Islet precursor cell (in vitro differentiated cells): ENCODE results near the gene MTA3.
A peak's percentile ranks its signal among the peaks of the same experiment; 100 is the strongest.

ENCODE experiments used
- DNase-seq: peaks from one replicate; pipeline ENCODE4 v3.0.0-alpha.2; 2018

The MTA3 gene

DNA sequence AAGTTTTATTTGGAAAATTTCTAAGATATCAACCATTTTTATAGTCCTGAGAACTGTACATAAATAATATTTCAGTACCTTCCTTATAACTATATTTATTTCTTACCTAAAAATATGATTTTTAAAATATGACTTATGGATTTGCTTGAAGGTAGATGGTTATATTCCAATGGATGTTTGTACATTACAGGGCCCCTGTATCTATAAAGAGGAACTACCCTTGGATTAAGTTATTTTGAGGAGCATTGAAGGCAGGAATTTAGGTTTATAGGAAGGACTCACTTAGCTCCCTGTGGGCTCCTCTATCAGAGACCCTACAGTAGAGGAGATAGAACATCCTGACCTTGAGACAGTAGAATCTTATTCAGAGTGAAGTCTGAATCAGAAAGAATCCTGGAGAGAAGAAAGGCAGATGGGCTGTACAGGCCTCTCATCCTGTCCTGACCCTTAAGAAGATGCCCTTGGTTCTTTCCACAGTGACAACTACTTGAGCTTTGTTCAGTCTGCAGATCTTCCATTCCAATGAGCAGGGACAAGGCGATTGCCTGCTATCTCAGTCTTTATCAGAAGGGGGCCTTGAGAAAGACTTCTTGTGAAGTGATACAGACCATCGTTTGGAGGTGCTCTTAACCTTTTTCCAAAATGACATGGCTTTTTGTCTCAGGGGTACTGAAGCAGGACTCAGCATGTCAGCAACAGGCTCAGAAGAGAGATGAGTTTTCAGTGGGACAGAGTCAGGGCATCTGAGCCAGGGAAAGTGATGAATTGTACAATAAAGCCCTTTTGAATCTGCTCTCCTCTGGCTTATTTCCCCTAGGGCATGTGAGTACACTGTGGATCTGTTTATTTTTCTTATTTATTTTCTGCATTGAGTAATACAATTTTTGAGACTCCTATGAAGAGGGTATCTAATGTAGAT, 174.6 kb downstream of the MTA3 start:
- no peak for DNase-seq

DNA sequence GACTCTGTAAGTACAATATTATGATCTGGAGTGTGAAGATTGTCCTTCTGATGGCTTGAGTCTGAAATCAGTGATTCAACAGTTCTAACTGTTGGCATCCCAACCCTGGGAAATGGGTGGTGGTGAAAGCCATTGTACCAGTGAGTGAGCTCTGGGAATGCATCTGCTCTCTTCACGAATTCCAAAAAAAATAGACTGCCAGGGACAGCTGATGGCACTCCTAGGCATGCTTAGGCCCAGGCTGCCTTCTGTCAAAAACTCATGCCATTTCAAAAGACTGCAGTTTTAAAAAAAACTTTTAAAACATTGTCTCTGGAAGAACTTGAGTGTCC, 175.2 kb downstream of the MTA3 start:
- no peak for DNase-seq

DNA sequence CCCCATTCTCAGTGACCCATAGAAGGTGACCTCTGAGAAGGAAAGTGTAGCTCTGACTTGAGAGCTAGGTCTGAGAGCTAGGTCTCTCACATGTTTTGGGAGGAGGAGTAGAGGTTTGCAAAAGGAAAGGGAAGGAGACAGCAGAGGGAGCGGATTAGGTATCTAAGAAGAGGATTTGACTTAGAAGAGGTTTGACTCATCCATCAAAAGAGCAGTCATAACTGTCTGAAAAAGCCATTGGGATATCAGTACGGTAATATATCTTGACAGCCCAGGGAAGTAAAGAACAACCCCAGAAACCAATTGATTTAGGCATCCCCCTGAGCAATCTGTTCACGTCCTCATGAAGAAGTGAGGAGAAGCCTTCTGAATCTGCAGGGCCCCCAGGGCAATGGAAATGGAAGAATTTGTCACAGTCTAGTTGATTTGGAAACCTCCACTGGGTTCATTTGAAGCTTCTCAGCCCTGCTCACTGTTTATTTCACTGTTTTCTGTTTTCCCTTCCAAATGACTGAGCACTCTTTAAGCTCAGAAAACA, 176.2 kb downstream of the MTA3 start:
- DNase-seq = no peak

DNA sequence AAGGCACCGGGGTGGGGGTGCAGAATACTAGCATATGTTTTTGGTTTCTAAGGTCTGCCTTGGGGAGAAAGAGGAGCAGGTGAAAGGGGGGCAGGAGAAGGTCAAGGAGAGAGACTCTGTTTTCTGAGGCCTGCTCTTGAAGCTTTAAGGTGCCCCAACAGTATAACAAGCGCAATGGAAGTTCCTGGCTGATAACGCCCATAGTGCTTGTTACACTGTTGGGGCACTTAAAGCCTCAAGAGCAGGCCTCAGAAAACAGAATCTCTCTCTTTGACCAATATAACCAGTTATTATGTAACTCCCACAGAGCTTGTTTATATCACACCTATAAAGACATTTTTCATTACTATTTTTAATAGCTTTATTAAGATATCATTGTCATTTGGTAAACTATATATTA, 179.0 kb downstream of the MTA3 start:
- DNase-seq = no peak

DNA sequence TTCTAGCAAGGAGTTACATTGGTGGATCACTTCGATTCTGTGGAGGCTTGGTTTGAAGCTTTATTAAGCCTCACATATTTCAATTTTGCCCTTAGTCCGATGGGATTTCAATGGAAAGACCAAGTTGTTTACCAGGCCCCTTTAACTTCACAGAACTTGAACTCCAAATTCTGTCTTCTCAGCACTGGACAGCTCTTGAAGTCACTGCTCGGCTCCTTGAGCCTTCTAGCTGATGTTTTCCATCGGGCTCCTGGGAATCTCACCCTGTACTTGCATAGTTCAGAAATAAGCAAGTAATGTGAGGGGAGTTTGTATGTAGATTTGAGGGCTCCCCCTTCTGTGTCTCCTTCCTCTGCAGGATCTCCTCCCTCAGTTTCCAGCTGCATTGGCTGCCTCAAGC, 180.4 kb downstream of the MTA3 start:
- DNase-seq = no peak

DNA sequence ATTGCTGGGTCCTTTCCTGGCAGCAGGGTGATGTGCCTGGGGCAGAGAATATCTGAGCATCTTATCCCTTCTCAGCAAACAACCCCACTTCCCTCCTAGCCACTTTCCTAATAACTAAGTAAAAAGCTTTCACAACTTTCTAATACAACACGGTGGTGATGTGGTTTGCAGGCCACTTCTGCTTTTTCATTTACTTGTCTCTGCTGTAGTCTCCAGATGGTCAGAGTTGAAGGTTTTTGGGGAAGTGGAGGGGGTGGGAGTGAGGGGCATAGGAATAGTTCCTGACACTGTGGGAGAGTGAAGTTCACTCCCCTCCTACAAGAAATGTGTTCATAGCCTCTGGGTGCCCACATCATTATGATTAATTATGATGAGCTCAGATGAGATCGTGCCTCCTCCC, 183.9 kb downstream of the MTA3 start:
- no peak for DNase-seq

DNA sequence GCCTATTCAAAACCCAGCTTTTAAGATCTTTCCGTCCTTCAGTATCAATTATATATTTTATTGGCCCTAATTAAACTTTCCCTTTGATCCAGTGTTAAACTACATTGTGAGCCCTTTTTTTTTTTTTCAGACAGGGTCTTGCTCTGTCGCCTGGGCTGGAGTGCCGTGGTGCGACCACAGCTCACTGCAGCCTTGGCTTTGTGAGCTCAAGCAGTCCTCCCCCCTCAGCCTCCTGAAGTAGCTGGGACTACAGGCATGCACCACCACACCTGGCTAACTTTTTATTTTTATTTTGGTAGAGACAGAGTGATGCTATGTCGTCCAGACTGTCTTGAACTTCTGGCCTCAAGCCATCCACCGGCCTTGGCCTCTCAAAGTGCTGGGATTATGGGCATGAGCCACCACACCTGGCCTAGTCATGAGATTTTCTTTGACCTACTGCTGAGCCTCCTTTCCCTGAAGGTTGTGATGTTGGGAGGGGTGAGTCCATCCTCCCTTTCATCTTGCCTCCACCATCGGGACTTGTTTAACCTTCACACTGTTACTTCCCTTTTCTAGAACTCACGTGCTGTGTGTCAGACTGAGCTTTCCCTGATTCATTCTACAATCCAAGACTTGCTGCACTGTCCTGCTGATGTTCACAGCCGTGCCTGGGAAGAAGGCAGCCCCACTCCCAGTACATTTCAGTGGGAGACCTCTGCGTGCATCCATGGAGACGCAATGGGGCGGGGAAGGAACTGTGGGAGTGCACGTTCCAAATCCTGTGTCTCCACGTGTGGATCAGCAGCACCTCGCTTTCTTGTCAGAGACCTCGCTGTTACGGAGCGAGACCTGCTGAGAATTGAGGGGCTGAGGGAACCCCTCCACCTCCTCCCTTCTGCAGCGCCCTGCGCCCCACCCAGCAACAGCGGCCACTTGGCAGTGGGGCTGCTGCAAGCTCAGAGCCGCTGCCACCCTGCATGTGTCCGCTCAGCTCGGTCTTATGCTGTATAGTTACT, 184.7 kb downstream of the MTA3 start:
- peak; percentile 48 for DNase-seq

DNA sequence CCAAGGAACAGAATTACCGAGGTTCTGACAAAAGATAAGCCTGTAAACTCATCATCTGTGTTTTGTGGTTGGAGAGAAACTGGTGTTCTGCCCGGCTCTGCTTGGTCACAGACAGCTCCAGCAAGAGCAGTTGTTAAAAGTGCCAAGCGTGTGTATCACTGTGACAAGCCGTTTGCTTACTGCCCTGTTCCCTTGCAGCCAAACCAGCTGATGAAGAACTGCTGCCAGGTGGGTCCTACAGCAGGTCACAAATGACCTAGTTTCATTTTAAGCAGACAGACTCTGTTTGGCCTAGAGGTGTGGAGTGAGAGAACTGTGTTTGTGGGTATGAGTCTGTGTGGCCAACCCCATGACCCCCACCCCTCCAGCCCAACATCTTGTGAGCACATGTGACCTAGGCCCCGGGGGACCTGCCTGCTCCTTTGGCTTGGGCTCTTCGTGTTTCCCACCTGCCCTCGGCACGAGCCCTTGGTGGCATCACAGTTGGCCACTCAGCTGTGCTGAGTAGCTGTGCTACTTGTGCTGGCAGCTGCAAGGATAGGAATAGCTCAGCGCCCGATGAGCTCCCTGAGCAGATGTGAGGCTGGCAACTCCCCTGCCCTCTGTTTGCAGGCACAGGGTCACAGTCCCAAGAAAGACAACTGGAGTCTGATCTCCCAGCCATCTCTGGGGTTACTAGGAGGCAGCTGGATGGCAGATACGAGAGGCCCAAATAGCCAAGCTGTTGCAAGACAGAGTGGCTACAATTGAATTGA, 185.8 kb downstream of the MTA3 start:
- DNase-seq = peak; percentile 55

DNA sequence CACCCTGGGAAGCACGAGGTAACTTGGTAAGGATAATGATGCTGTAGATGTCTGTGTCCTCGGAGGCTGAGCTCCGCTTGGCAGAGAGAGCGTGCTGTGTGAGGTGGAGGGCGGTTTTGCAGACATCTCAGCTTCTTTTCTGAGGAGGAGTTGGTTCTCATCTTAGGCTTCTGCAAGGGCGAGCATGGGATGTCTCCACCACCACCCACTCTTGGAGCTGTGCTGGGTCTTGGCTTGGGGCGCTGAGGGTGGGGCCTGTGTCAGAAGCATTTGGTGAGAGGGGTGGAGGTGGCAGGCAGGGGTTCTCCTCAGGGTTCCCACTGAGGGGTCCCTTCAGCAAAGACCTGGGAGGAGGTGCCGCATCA, 186.3 kb downstream of the MTA3 start:
- peak; percentile 48 for DNase-seq

DNA sequence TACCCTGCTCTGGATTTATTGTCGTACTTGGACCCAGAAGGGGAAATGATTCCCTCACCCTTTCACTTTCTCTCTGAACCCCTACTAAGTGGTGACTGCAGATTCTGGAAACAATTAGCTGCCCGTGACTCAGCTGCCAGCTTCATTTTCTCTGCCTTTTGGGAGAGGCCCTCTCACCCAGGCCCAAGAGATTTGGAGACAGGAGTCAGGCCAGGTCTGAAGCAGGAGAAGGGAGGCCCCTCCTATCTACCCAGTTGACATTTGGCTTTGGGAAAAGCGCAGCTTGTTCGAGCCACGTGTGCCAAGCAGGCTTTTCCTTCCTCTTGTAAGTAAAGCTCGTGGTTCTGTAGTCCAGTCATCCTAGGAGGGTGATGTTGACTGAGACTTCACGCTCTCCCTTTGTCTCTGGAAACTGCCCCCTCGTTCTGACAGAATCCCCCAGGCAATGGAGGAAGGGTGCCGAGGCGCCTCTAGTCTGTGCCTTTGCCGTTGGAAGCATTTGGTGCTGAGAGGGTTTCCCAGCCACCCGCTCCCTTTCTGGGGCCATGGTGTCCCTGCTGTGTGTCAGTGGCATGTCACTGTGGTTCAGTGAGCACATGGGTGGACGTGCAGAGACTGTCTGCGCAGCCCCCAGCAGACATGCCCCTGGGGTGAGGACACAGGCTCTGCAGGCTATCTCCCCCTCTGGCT, 186.9 kb downstream of the MTA3 start:
- DNase-seq = peak; percentile 53

DNA sequence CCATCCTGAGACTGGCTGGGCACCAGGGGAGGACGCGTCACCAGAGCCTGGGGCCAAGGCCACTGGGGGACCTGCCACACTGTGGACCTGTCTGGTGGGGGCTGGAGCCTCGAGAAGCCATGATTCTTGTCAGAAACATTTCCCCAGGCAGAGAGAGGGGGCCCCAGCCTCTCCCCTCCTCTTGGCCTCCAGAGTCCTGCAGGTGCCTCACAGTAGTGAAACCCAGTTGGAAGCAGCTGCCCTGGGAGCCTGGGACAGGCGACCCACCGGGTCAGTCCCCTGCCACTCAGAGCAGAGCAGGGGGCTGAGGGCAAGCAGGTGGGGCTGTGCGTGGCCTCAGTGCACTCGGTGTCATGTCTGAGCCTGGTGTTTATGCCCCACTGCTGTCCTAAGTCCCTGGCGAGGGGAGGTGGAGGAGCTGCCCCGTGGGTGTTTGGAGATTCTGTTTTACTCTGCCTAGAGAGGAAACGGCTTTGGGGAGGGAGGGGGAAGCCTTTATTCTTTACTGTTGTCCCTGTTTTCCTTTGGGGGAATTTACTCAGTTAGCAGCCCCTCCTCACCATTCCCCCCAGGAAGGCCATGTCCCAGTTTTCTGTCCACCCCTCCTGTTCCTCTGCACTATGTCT, 187.8 kb downstream of the MTA3 start:
- DNase-seq = peak; percentile 48

DNA sequence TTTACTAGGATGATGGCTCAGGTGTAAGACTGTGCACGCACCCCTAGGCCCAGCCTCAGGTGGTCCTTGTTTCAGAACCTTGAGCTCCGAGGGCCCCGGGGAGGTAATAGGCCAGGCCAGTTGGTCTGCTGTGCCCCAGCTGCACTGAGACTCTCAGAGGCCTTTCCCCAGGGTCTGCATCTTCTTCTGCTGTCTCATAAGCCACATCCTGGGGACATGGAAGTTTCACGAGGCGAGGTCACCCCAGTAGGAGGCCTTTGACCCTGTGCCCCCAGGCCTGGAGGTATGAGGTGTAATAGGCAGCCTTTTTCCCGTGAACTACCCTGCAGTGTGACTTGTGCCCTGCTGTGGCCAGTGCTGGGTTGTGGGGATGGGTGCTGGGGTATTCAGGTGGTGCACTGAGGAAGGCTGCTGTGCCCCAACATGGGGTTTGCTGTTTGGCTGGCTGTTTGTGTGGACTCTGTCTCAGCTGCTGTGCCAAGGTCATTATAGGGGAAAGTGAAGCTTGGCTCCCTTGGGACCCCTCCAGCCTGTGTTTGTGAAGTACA, 188.6 kb downstream of the MTA3 start:
- peak; percentile 63 for DNase-seq

DNA sequence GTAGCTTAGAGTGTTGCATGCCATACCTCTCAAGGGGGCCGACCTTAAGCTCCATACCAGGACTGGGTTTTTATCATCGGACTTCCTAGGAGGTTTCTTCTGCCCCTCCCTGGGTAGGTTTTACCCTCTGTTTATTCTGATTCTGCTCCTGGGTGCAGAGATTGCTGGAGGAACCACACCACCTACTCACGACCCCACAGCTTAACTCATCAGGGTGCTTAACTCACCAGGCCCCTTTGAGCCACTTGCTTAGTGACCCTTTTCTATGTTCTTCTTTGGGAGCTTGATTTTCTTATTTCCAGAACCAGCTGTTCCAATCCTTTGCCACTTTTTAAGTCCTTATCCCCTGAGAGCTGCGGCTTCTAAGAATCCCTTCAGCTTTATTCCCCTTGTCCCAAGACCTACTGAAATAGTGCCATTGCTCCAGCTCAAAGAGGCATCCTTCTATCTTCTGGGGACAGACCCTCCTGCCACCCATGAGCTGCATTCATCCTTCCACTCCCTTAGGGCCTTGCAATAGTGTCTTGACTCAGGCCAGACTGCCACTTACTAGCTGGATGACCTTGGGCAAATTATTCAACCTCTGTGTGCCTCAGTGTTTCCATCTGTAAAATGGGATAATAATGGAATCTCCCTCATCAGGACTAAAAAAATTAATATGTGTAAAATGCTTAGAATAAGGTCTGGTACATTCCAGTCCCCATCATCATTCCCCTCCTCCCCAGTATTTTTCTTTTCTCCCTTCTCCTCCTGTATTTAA, 189.7 kb downstream of the MTA3 start:
- DNase-seq = no peak

DNA sequence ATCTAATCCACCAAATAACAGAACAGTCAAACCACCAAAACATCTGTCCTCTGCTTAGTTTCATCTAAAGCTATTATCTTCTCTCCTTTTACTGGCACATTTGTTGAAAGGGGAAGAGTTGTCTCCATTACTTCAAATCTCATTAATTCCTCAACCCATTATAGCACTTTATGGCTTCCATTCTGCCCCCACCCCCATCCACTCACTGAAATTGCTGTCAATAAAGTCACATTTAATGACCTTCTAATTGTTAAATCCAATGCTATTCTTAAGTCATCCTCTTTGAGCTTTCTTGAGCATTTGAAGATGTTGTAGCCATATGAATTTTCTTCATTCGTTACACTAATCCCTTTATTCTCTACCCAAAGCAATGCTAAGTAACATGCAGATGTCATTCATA, 190.3 kb downstream of the MTA3 start:
- DNase-seq = no peak

DNA sequence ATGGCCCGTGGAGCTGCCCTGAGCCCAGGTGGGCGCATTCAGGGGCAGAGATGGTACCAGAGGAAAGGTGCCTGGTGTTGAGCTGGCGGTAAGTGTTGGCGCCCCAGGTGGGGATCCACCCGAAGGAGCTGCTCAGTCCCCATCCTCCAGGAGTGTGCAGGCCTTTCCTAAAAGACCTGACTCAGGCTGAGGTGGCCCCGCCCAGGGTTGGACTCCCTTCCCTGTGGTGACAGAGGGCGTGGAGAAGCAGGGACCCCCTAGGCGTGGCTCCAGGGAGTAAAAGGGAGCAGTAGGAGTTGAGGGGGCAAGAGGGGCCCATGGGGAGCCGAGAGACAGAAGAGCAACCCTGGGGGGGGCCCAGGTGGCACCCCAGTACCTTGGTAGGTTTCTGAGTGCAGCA, 193.1 kb downstream of the MTA3 start:
- DNase-seq = no peak

DNA sequence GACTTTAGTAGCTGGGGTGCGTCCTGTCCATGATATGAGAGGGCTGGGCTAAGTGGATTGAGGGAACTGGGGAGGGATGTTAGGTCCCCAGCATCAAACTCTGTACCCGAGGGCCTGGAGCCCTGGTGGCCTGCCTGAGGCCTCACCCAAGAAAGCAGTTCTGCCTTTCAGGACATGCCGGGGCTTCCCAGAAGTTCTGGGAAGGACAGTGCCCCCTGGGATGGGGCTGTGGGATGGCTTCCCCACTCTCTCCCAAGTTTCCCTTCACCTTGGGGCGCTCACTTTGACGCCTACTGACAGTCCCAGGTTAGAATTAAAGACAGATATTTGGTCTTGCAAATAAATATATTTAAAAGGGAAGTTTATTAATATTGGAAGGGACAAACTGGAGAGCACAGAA, 193.7 kb downstream of the MTA3 start:
- no peak for DNase-seq

DNA sequence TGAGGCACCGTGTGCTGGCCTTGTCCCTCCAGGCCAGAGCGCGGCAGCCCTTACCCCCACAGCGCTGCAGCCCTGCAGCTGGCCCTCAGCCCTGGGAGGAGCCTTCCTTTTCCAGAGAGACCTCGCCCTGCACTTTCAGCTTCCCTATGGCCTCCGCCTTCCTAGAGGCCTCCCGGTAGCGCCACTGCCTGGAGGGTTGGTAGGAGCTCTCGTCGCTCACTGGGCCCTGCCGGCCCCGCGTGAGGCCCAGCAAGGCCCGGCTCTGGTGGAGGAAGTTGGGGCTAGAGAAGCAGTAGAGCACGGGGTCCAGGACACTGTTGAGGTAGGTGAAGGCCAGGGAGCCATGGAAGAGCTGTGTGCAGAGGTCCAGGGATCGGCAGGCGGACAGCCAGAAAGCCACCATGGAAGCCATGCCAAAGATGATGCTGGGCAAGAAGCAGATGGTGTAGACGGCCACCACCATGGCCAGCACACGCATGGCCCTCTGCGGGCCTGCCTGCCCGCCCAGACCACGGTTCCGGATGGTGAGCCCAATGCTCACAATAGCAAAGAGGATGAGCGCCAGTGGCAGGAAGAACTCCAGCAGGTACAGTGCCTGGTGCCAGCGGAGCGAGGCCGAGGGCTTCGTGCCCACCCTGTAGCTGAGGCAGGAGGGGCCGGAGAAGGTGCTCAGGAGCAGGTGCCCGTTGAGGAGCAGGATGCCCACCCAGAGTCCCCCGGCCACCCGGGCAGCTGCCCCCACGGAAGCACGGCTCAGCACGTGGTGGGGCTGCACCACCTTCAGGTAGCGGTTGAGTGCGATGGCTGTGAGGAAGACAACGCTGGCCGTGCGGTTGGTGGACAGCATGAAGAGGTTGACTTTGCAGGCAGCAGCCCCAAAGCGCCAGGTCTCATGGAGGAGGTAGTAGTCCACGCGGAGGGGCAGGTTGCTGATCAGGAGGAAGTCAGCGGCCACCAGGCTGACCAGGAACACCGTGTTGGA, 194.7 kb downstream of the MTA3 start:
- DNase-seq = no peak

DNA sequence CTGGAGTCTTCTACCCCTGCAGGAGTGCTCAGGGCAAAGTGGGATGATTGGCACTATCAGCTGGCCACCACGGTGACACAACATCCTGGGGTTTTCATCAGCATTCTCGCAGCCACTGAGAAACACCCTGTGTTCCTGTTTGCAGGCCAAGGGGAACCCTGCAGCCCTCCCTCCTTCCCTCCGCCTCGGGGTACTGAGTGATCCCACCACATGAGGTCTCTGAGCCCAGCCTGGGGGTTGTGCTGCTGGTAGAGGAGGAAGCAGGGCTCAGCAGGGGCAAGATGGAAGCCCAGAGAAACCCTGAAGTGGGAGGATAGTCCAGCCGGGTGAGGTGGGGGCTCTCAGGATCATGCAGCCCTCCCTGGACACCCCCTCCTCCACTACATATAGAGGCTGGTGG, 195.7 kb downstream of the MTA3 start, which contains the start of gene OXER1:
Gene OXER1, minus strand, starts transcription at position 40 of the 400 bp plus-strand sequence. CDS start 73 bp downstream, outside the sequence.
- DNase-seq = peak; percentile 43

DNA sequence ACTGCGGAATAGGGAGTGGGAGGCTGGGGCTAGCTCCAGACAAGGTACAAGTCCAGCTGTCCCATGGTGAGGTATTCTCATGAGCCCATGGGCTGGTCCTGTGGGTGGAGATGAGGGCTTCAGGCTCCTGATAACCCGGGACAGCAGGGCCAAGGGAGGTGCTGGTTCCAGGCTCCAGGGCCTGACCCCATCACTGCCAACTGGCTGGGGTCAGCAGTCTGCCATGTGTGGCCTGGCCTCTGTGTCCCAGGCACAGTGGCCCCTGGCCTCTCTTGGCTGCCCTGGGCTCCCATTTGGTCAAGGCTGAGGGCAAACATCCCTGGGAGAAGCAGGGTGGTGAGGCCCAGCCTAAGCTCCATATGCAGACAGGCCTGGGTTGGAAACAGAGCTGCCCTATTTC, 196.5 kb downstream of the MTA3 start:
- DNase-seq = no peak
